Osteocyte (in vitro differentiated cells): Measurements from ENCODE around the gene EPHA5. TPM values are rescaled to one million over a fixed set of nuclear protein-coding genes. Genes with fewer than 3 reads are reported as not detected.

Source experiments
- DNase-seq: peaks from one replicate; pipeline ENCODE4 v3.0.0; 2021; ENCODE audit warnings: mixed read lengths; ENCODE audit not compliant: unreplicated experiment; ENCODE audit errors: extremely low spot score
- H3K27ac Mint-ChIP-seq: one replicate; pipeline ENCODE4 v1.8.0; 2021; ENCODE audit warnings: mild to moderate bottlenecking, mixed read lengths; ENCODE audit not compliant: unreplicated experiment
- H3K27me3 Mint-ChIP-seq: one replicate; pipeline ENCODE4 v1.8.0; 2021; ENCODE audit warnings: mixed read lengths; ENCODE audit not compliant: unreplicated experiment
- H3K36me3 Mint-ChIP-seq: one replicate; pipeline ENCODE4 v1.8.0; 2021; ENCODE audit warnings: mixed read lengths; ENCODE audit not compliant: unreplicated experiment
- H3K4me1 Mint-ChIP-seq: one replicate; pipeline ENCODE4 v1.8.0; 2021; ENCODE audit warnings: mixed read lengths; ENCODE audit not compliant: unreplicated experiment
- H3K4me3 Mint-ChIP-seq: one replicate; pipeline ENCODE4 v1.8.0; 2021; ENCODE audit warnings: mild to moderate bottlenecking, moderate library complexity, mixed read lengths; ENCODE audit not compliant: unreplicated experiment
- H3K9me3 Mint-ChIP-seq: one replicate; pipeline ENCODE4 v1.8.0; 2021; ENCODE audit warnings: mixed read lengths; ENCODE audit not compliant: unreplicated experiment
- CTCF ChIP-seq: fragments of 200-600 bp; sonication (generic); IDR thresholded peaks from 2 replicates; pipeline ENCODE4 v1.5.0; 2021; ENCODE audit warnings: antibody characterized with exemption, mild to moderate bottlenecking, moderate library complexity
- total RNA-seq: library from RNA; stranded (reverse); gene quantifications from 2 replicates; pipeline ENCODE4 v1.2.1, GENCODE V29; 2021

The EPHA5 gene
- total RNA-seq, 1 donor from 2014 or later = 137 TPM

GRCh38 chr4:65461781-65462180 is 208.5 kb downstream of the EPHA5 start:
- Mint-ChIP-seq H3K9me3 (peaks cover 7% of the 10 kb centered on the region), H3K36me3 (peaks cover 15% of the 10 kb centered on the region), H3K27ac (no peak overlapping the region), H3K27me3 (no peaks in the 10 kb centered on the region), H3K4me1 (peaks cover 4% of the 10 kb centered on the region), H3K4me3 (no peak overlapping the region)
- TF ChIP-seq CTCF = no peak
- no peak for DNase-seq

- no peaks in the 10 kb centered on the region for H3K27me3 Mint-ChIP-seq
- peaks cover 7% of the 10 kb centered on the region for H3K4me1 Mint-ChIP-seq
- no peak for DNase-seq
- TF ChIP-seq CTCF = no peak
- H3K27ac Mint-ChIP-seq = peak overlapping the region; percentile 57
- H3K36me3 Mint-ChIP-seq = peaks cover 8% of the 10 kb centered on the region
- H3K4me3 Mint-ChIP-seq = no peak overlapping the region
- no peaks in the 10 kb centered on the region for H3K9me3 Mint-ChIP-seq
Observed at GRCh38 chr4:65457011-65457410, 213.3 kb downstream of the EPHA5 start.

GRCh38 chr4:65456579-65456978 is 213.7 kb downstream of the EPHA5 start:
- peak overlapping the region; percentile 57 for H3K27ac Mint-ChIP-seq
- no peak for TF ChIP-seq CTCF
- no peaks in the 10 kb centered on the region for H3K27me3 Mint-ChIP-seq
- peaks cover 8% of the 10 kb centered on the region for H3K36me3 Mint-ChIP-seq
- DNase-seq = no peak
- H3K9me3 Mint-ChIP-seq = no peaks in the 10 kb centered on the region
- H3K4me1 Mint-ChIP-seq = peaks cover 7% of the 10 kb centered on the region
- no peak overlapping the region for H3K4me3 Mint-ChIP-seq

GRCh38 chr4:65453398-65453797 is 216.9 kb downstream of the EPHA5 start:
- TF ChIP-seq CTCF = no peak
- no peaks in the 10 kb centered on the region for H3K9me3 Mint-ChIP-seq
- H3K27ac Mint-ChIP-seq = no peak overlapping the region
- no peak overlapping the region for H3K4me3 Mint-ChIP-seq
- H3K36me3 Mint-ChIP-seq = peaks cover 13% of the 10 kb centered on the region
- no peaks in the 10 kb centered on the region for H3K27me3 Mint-ChIP-seq
- DNase-seq = no peak
- peaks cover 7% of the 10 kb centered on the region for H3K4me1 Mint-ChIP-seq

- no peak overlapping the region for H3K4me3 Mint-ChIP-seq
- peaks cover 5% of the 10 kb centered on the region for H3K4me1 Mint-ChIP-seq
- no peak for TF ChIP-seq CTCF
- H3K27ac Mint-ChIP-seq = no peak overlapping the region
- no peaks in the 10 kb centered on the region for H3K9me3 Mint-ChIP-seq
- no peaks in the 10 kb centered on the region for H3K27me3 Mint-ChIP-seq
- peaks cover 15% of the 10 kb centered on the region for H3K36me3 Mint-ChIP-seq
- DNase-seq = no peak
Observed at GRCh38 chr4:65450899-65451298, 219.4 kb downstream of the EPHA5 start.
